Neural progenitor cell (in vitro differentiated cells): ENCODE data around the gene CCDC8. TPM values are rescaled to one million over a fixed set of nuclear protein-coding genes. Genes with fewer than 3 reads are reported as not detected.

ENCODE experiments used
- DNase-seq: peaks from one replicate; pipeline ENCODE4 v3.0.0-alpha.2; 2016; ENCODE audit warnings: low spot score
- H2AFZ ChIP-seq: fragments of 200-600 bp; sonication (generic); replicated peaks from 2 replicates; pipeline ENCODE4 v1.6.1; 2016; ENCODE audit warnings: antibody characterized with exemption
- H3F3A ChIP-seq: fragments of 200-600 bp; sonication (generic); 2 replicates; pipeline ENCODE4 v1.6.1; 2016; ENCODE audit warnings: antibody characterized with exemption, low read depth
- H3K27ac ChIP-seq: fragments of 200-600 bp; sonication (generic); 2 replicates; pipeline ENCODE4 v1.5.1; 2016; ENCODE audit warnings: mild to moderate bottlenecking
- H3K27me3 ChIP-seq: fragments of 200-600 bp; sonication (generic); 2 replicates; pipeline ENCODE4 v1.6.1; 2016; ENCODE audit warnings: mild to moderate bottlenecking, moderate library complexity
- H3K36me3 ChIP-seq: fragments of 200-600 bp; sonication (generic); 2 replicates; pipeline ENCODE4 v1.5.1; 2016
- H3K4me1 ChIP-seq: fragments of 200-600 bp; sonication (generic); 2 replicates; pipeline ENCODE4 v1.6.1; 2016; ENCODE audit warnings: mixed run types
- H3K4me2 ChIP-seq: fragments of 200-600 bp; sonication (generic); 2 replicates; pipeline ENCODE4 v1.6.1; 2016
- H3K4me3 ChIP-seq: fragments of 200-600 bp; sonication (generic); 2 replicates; pipeline ENCODE4 v1.5.1; 2016
- H3K79me2 ChIP-seq: fragments of 200-600 bp; sonication (generic); 2 replicates; pipeline ENCODE4 v1.6.1; 2016; ENCODE audit warnings: low read depth
- H3K9ac ChIP-seq: fragments of 200-600 bp; sonication (generic); 2 replicates; pipeline ENCODE4 v1.6.1; 2016
- H3K9me3 ChIP-seq: fragments of 200-600 bp; sonication (generic); 2 replicates; pipeline ENCODE4 v1.5.1; 2016; ENCODE audit warnings: low read depth
- H4K20me1 ChIP-seq: fragments of 200-600 bp; sonication (generic); 2 replicates; pipeline ENCODE4 v1.6.1; 2016; ENCODE audit warnings: low read depth
- H3K27ac Mint-ChIP-seq: 3 replicates; pipeline ENCODE4 v1.8.0; 2021; ENCODE audit warnings: mixed read lengths
- H3K27me3 Mint-ChIP-seq: 2 replicates; pipeline ENCODE4 v1.8.0; 2022; ENCODE audit warnings: low read depth, mild to moderate bottlenecking, inconsistent platforms, moderate library complexity, mixed read lengths; ENCODE audit not compliant: insufficient read depth
- H3K36me3 Mint-ChIP-seq: 3 replicates; pipeline ENCODE4 v1.8.0; 2021; ENCODE audit warnings: mixed read lengths
- H3K4me1 Mint-ChIP-seq: 3 replicates; pipeline ENCODE4 v1.8.0; 2021; ENCODE audit warnings: mixed read lengths
- H3K4me3 Mint-ChIP-seq: 3 replicates; pipeline ENCODE4 v1.8.0; 2021; ENCODE audit warnings: mild to moderate bottlenecking, moderate library complexity, mixed read lengths
- H3K9me3 Mint-ChIP-seq: 3 replicates; pipeline ENCODE4 v1.8.0; 2020; ENCODE audit warnings: mixed read lengths
- EZH2 ChIP-seq: fragments of 200-600 bp; sonication (generic); IDR thresholded peaks from 2 replicates; pipeline ENCODE4 v1.6.1; 2017; ENCODE audit warnings: antibody characterized with exemption, mild to moderate bottlenecking, moderate library complexity
- EZH2phosphoT487 ChIP-seq: fragments of 200-600 bp; sonication (generic); IDR thresholded peaks from 2 replicates; pipeline ENCODE4 v1.6.1; 2017; ENCODE audit warnings: antibody characterized with exemption
- total RNA-seq: library from RNA; depleted of rRNA; stranded (reverse); fragments of >200 nt; gene quantifications from 2 replicates; pipeline ENCODE4 v1.2.3, GENCODE V29; 2015; ENCODE audit warnings: low replicate concordance
- TF ChIP-seq, protein P1 (sequence below): fragments of 200-600 bp; sonication (generic); IDR thresholded peaks from 2 replicates; pipeline ENCODE4 v1.5.1; 2017; ENCODE audit warnings: antibody characterized with exemption, mild to moderate bottlenecking

The CCDC8 gene
- total RNA-seq, 1 donor from 2014 or later: 2.8 TPM

- peaks cover 28% of the 10 kb centered on the region for H3K4me1 Mint-ChIP-seq
- Histone ChIP-seq H4K20me1 (peaks cover 30% of the 10 kb centered on the region), H3K4me3 (no peak overlapping the region), H3K4me1 (peaks cover 21% of the 10 kb centered on the region), H3K27me3 (no peaks in the 10 kb centered on the region), H2AFZ (no peak overlapping the region), H3K27ac (peak overlapping the region; percentile 50), H3F3A (no peaks in the 10 kb centered on the region), H3K9ac (no peak overlapping the region), H3K4me2 (peak overlapping the region; percentile 16), H3K9me3 (no peaks in the 10 kb centered on the region), H3K36me3 (peaks cover 13% of the 10 kb centered on the region), H3K79me2 (peaks cover 59% of the 10 kb centered on the region)
- H3K4me3 Mint-ChIP-seq: no peak overlapping the region
- no peaks in the 10 kb centered on the region for H3K9me3 Mint-ChIP-seq
- H3K36me3 Mint-ChIP-seq: peaks cover 26% of the 10 kb centered on the region
- peaks cover 3% of the 10 kb centered on the region for H3K27me3 Mint-ChIP-seq
- DNase-seq: peak; percentile 41
- TF ChIP-seq, protein P1, sequence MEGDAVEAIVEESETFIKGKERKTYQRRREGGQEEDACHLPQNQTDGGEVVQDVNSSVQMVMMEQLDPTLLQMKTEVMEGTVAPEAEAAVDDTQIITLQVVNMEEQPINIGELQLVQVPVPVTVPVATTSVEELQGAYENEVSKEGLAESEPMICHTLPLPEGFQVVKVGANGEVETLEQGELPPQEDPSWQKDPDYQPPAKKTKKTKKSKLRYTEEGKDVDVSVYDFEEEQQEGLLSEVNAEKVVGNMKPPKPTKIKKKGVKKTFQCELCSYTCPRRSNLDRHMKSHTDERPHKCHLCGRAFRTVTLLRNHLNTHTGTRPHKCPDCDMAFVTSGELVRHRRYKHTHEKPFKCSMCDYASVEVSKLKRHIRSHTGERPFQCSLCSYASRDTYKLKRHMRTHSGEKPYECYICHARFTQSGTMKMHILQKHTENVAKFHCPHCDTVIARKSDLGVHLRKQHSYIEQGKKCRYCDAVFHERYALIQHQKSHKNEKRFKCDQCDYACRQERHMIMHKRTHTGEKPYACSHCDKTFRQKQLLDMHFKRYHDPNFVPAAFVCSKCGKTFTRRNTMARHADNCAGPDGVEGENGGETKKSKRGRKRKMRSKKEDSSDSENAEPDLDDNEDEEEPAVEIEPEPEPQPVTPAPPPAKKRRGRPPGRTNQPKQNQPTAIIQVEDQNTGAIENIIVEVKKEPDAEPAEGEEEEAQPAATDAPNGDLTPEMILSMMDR: no peak
- TF ChIP-seq EZH2 (no peak), EZH2phosphoT487 (no peak)
- no peak overlapping the region for H3K27ac Mint-ChIP-seq
Observed at GRCh38 chr19:46365561-46365960, 47.8 kb downstream of the CCDC8 start.

DNA sequence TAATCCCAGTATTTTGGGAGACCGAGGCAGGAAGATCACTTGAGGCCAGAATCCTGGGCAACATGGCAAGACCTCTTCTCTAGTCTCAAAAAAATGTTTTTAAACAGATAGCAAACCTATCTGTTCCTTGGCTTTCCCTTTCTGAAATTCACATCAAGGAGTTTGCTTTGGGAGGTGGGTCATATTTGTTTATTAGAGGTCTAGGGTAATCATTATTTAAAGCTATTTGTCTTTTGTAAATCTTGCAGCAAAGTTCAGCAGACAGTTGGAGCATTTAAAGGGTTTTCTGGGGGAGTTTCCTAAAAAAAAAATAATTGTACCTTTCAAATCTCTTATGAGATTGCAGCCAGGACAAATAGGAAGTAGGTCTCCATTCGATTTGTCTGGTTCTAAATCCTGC, 49.0 kb downstream of the CCDC8 start:
- Mint-ChIP-seq H3K9me3 (no peaks in the 10 kb centered on the region), H3K27me3 (peaks cover 3% of the 10 kb centered on the region), H3K36me3 (peaks cover 26% of the 10 kb centered on the region), H3K27ac (no peak overlapping the region), H3K4me1 (peaks cover 28% of the 10 kb centered on the region), H3K4me3 (no peak overlapping the region)
- TF ChIP-seq EZH2phosphoT487 (no peak), EZH2 (no peak)
- TF ChIP-seq, protein P1: no peak
- H3K27me3 ChIP-seq: no peaks in the 10 kb centered on the region
- H3K36me3 ChIP-seq: peaks cover 13% of the 10 kb centered on the region
- peaks cover 31% of the 10 kb centered on the region for H4K20me1 ChIP-seq
- H3K4me3 ChIP-seq: no peak overlapping the region
- H2AFZ ChIP-seq: no peak overlapping the region
- H3K9me3 ChIP-seq: no peaks in the 10 kb centered on the region
- H3F3A ChIP-seq: no peaks in the 10 kb centered on the region
- no peak overlapping the region for H3K27ac ChIP-seq
- no peak overlapping the region for H3K9ac ChIP-seq
- peaks cover 21% of the 10 kb centered on the region for H3K4me1 ChIP-seq
- H3K4me2 ChIP-seq: no peak overlapping the region
- peaks cover 62% of the 10 kb centered on the region for H3K79me2 ChIP-seq
- DNase-seq: no peak

GRCh38 chr19:46361915-46362314, 51.4 kb downstream of the CCDC8 start:
- no peak overlapping the region for H3K4me3 ChIP-seq
- Mint-ChIP-seq H3K27ac (no peak overlapping the region), H3K36me3 (peaks cover 30% of the 10 kb centered on the region), H3K4me3 (no peak overlapping the region), H3K27me3 (peaks cover 3% of the 10 kb centered on the region), H3K4me1 (peaks cover 17% of the 10 kb centered on the region), H3K9me3 (no peaks in the 10 kb centered on the region)
- no peaks in the 10 kb centered on the region for H3K9me3 ChIP-seq
- H3K27ac ChIP-seq: no peak overlapping the region
- TF ChIP-seq EZH2 (no peak), EZH2phosphoT487 (no peak)
- TF ChIP-seq, protein P1: no peak
- no peaks in the 10 kb centered on the region for H3F3A ChIP-seq
- H3K79me2 ChIP-seq: peaks cover 72% of the 10 kb centered on the region
- H3K9ac ChIP-seq: no peak overlapping the region
- no peak overlapping the region for H2AFZ ChIP-seq
- H3K27me3 ChIP-seq: no peaks in the 10 kb centered on the region
- H3K4me1 ChIP-seq: peaks cover 11% of the 10 kb centered on the region
- H3K4me2 ChIP-seq: no peak overlapping the region
- peaks cover 13% of the 10 kb centered on the region for H3K36me3 ChIP-seq
- peaks cover 45% of the 10 kb centered on the region for H4K20me1 ChIP-seq
- DNase-seq: no peak

Other genes starting within 250 kb of the CCDC8 start
- not detected in 2 replicates for gene IGFL1, start 183.8 kb downstream of the CCDC8 start, total RNA-seq
- gene HIF3A, start 116.5 kb downstream of the CCDC8 start, total RNA-seq: 6.7 and 18.0 TPM in 2 replicates
- 63.5 and 97.8 TPM in 2 replicates for gene PPP5C, start 66.5 kb downstream of the CCDC8 start, total RNA-seq
- 0.58 and 0.74 TPM in 2 replicates for gene PNMA8C, start 15.4 kb upstream of the CCDC8 start, total RNA-seq
- gene PNMA8A, start 58.0 kb upstream of the CCDC8 start, total RNA-seq: 42.5 and 43.9 TPM in 2 replicates
- gene PNMA8B, start 82.3 kb upstream of the CCDC8 start, total RNA-seq: 0.09 and 3.9 TPM in 2 replicates
- gene CALM3, start 187.8 kb upstream of the CCDC8 start, total RNA-seq: 373 and 403 TPM in 2 replicates
- not detected in 2 replicates for gene PTGIR, start 211.5 kb upstream of the CCDC8 start, total RNA-seq
- not detected in 2 replicates for gene GNG8, start 222.6 kb upstream of the CCDC8 start, total RNA-seq
- gene DACT3, start 247.6 kb upstream of the CCDC8 start, total RNA-seq: 0.75 and 2.2 TPM in 2 replicates